HepG2 (cell line): ENCODE results near the gene MICALL2. TPM values are rescaled to one million over a fixed set of nuclear protein-coding genes. Genes with fewer than 3 reads are reported as not detected.
A peak's percentile ranks its signal among the peaks of the same experiment; 100 is the strongest.

Experiments
- ATAD3A ChIP-seq: sonication (generic); formaldehyde crosslinking; IDR thresholded peaks from 2 replicates; pipeline ENCODE4 v1.4.0; 2020; ENCODE audit warnings: missing genetic modification reagents
- ELF4 ChIP-seq: sonication (generic); formaldehyde crosslinking; IDR thresholded peaks from 2 replicates; pipeline ENCODE4 v1.5.0; 2020; ENCODE audit warnings: missing genetic modification reagents, mild to moderate bottlenecking, moderate library complexity, borderline replicate concordance
- GTF3A ChIP-seq: sonication (generic); formaldehyde crosslinking; conservative IDR thresholded peaks from 2 replicates; pipeline ENCODE4 v1.4.0; 2020; ENCODE audit warnings: mild to moderate bottlenecking, missing genetic modification reagents
- HMGA1 ChIP-seq: sonication (generic); formaldehyde crosslinking; conservative IDR thresholded peaks from 2 replicates; pipeline ENCODE4 v1.4.0; 2020; ENCODE audit warnings: missing genetic modification reagents
- IKZF5 ChIP-seq: IDR thresholded peaks from 2 replicates; pipeline ENCODE4 v1.6.1; 2018; ENCODE audit warnings: missing genetic modification reagents, mild to moderate bottlenecking, missing compliant biosample characterization
- MAFK ChIP-seq, 2 experiments: IDR thresholded peaks in 1 of 2; conservative IDR thresholded peaks in 1 of 2; 2 replicates each; pipeline ENCODE4 v1.6.1; 2011; ENCODE audit warnings: improper control_type of control experiment in 2 of 2, low read length in 2 of 2
- MTF1 ChIP-seq: sonication (generic); formaldehyde crosslinking; IDR thresholded peaks from 2 replicates; pipeline ENCODE4 v1.5.0; 2020; ENCODE audit warnings: missing genetic modification reagents
- SRSF9 ChIP-seq: fragments of 200-400 bp; formaldehyde crosslinking; IDR thresholded peaks from 2 replicates; pipeline ENCODE4 v1.6.1; 2018; ENCODE audit warnings: borderline replicate concordance, mild to moderate bottlenecking, low read depth, low read length; ENCODE audit not compliant: insufficient read depth, poor library complexity, severe bottlenecking
- STAT5B ChIP-seq: sonication (generic); formaldehyde crosslinking; IDR thresholded peaks from 2 replicates; pipeline ENCODE4 v1.4.0; 2020; ENCODE audit warnings: missing genetic modification reagents
- WIZ ChIP-seq: sonication (generic); formaldehyde crosslinking; IDR thresholded peaks from 2 replicates; pipeline ENCODE4 v1.5.1; 2020; ENCODE audit warnings: mild to moderate bottlenecking, missing genetic modification reagents
- ZBTB44 ChIP-seq: sonication (generic); formaldehyde crosslinking; IDR thresholded peaks from 2 replicates; pipeline ENCODE4 v1.4.0; 2020; ENCODE audit warnings: missing genetic modification reagents
- ZFYVE20 ChIP-seq: sonication (generic); formaldehyde crosslinking; IDR thresholded peaks from 2 replicates; pipeline ENCODE4 v1.8.0; 2023; ENCODE audit warnings: low read depth, mild to moderate bottlenecking, moderate library complexity, missing genetic modification reagents, borderline replicate concordance
- ZNF331 ChIP-seq: sonication (generic); formaldehyde crosslinking; IDR thresholded peaks from 2 replicates; pipeline ENCODE4 v1.4.0; 2020; ENCODE audit warnings: missing genetic modification reagents
- ZNF333 ChIP-seq: sonication (generic); formaldehyde crosslinking; IDR thresholded peaks from 2 replicates; pipeline ENCODE4 v1.4.0; 2020; ENCODE audit warnings: mild to moderate bottlenecking, missing genetic modification reagents, borderline replicate concordance
- ZNF44 ChIP-seq: sonication (generic); formaldehyde crosslinking; IDR thresholded peaks from 2 replicates; pipeline ENCODE4 v1.5.1; 2020; ENCODE audit warnings: mild to moderate bottlenecking, missing genetic modification reagents
- ZNF503 ChIP-seq: sonication (generic); formaldehyde crosslinking; IDR thresholded peaks from 2 replicates; pipeline ENCODE4 v1.4.0; 2020; ENCODE audit warnings: missing genetic modification reagents
- ZNF576 ChIP-seq: sonication (generic); formaldehyde crosslinking; IDR thresholded peaks from 2 replicates; pipeline ENCODE4 v1.4.0; 2020; ENCODE audit warnings: mild to moderate bottlenecking, missing genetic modification reagents
- ZNF781 ChIP-seq: sonication (generic); formaldehyde crosslinking; IDR thresholded peaks from 2 replicates; pipeline ENCODE4 v1.5.1; 2020; ENCODE audit warnings: borderline replicate concordance, mild to moderate bottlenecking, missing genetic modification reagents; ENCODE audit errors: not compliant biosample characterization
- ZSCAN9 ChIP-seq: IDR thresholded peaks from 2 replicates; pipeline ENCODE4 v1.6.1; 2016; ENCODE audit warnings: borderline replicate concordance
- polyA plus RNA-seq, 8 experiments: library from polyadenylated mRNA; depleted of rRNA in 3 of 8; stranded (reverse) in 7 of 8; unstranded in 1 of 8; fragments of >200 nt; fragmentation: Illumina TruSeq in 4 of 8; extraction: Trizol in 4 of 8; gene quantifications; 2 replicates each; pipeline versions ENCODE4 v1.2.1 to v1.2.3, GENCODE V29; 2011 to 2016; ENCODE audit warnings: low read depth in 4 of 8, missing spikeins in 1 of 8, mixed read lengths in 1 of 8; ENCODE audit not compliant: insufficient read depth in 1 of 8
- total RNA-seq, 5 experiments: library from RNA; depleted of rRNA; stranded (reverse); fragments of >200 nt; fragmentation: Illumina TruSeq; extraction: Trizol; gene quantifications; 2 replicates each; pipeline ENCODE4 v1.2.3, GENCODE V29; 2016; ENCODE audit warnings: low read depth in 1 of 5

The MICALL2 gene
- total and polyA plus RNA-seq, 2 of the 13 experiments (the other 11 are each of a cell fraction or from before 2014, with no cell fraction given): 5.8 to 12.4 TPM

GRCh38 chr7:1466524-1467271 lies 7.4 kb upstream of the MICALL2 start (continued):
- TF ChIP-seq ZNF576 (CRISPR knock-in tag): no peak
- TF ChIP-seq ELF4 (CRISPR knock-in tag): no peak
- no peak for TF ChIP-seq MAFK (conservative IDR thresholded peaks at IDR 0.05 in 1 of 2, IDR thresholded peaks at IDR 0.05 in 1 of 2; ENCODE audit: low read length in 2 of 2)
- TF ChIP-seq ZNF331: peak; percentile 83
- peak; percentile 73; the same call in 1 of the 2 replicates for TF ChIP-seq ZSCAN9 (CRISPR knock-in tag)
- TF ChIP-seq MTF1 (CRISPR knock-in tag): no peak
- no peak for TF ChIP-seq STAT5B (CRISPR knock-in tag)
- no peak; the same call in 1 of the 2 replicates for TF ChIP-seq ZNF503
- no peak for TF ChIP-seq ZFYVE20 (CRISPR knock-in tag)
- TF ChIP-seq GTF3A (CRISPR knock-in tag): no peak
- TF ChIP-seq ZNF781 (CRISPR knock-in tag): peak; percentile 1
- TF ChIP-seq ZNF333 (CRISPR knock-in tag): no peak
- no peak; the same call in 1 of the 2 replicates for TF ChIP-seq ZBTB44
- TF ChIP-seq SRSF9: no peak
- TF ChIP-seq HMGA1 (CRISPR knock-in tag): no peak
- TF ChIP-seq WIZ (CRISPR knock-in tag): 0 out of 2 replicates have a peak, but pooled peaks have one; percentile 53
- TF ChIP-seq ZNF44 (CRISPR knock-in tag): no peak
- 0 out of 2 replicates have a peak, but pooled peaks have one; percentile 48 for TF ChIP-seq IKZF5
- no peak for TF ChIP-seq ATAD3A (CRISPR knock-in tag)
